ENCODE data around the gene DAGLA.

- TF ChIP-seq CTCF (conservative IDR thresholded peaks at IDR 0.05) (no peak), EZH2 (IDR thresholded peaks at IDR 0.05; ENCODE audit: low read depth) (no peak)
Measured at GRCh38 chr11:61762798-61763197, 82.6 kb downstream of the DAGLA start.

All from PC-9 (cell line).